ENCODE data around the gene PTRH1.

PTRH1 gene

DNA sequence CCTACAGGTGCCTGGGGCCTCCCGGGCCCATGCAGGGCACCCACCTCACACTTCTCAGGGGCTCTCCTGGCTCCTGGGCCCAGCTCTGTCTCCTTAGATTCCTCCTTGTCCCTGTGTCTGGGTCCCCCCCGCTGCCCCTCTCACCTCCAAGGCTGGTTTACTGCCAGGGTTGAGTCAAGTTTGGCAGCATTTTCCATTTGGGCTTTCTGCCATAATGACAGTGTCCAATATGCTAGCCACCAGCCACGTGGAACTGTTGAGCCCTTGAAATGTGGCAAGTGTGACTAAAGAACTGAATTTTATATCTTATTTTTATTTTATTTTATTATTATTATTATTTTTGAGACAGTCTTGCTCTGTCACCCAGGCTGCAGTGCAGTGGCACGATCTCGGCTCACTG is 2.3 kb upstream of the PTRH1 start:
- Histone ChIP-seq H2AFZ (ENCODE audit: low read depth, low read length) (no peak overlapping the region), H3K27ac (ENCODE audit: low read length) (no peak overlapping the region), H3K79me2 (ENCODE audit: insufficient read depth, low read length) (no peaks in the 10 kb centered on the region), H3K9me3 (ENCODE audit: insufficient read depth, low read length, severe bottlenecking) (no peaks in the 10 kb centered on the region), H3K4me2 (ENCODE audit: insufficient read depth, low read length) (no peak overlapping the region), H3K4me3 (ENCODE audit: low read depth in 1 of 2, low read length in 2 of 2) (no peak overlapping the region), H3K36me3 (ENCODE audit: insufficient read depth, low read length) (no peaks in the 10 kb centered on the region), H4K20me1 (ENCODE audit: insufficient read depth, low read length) (no peaks in the 10 kb centered on the region; the same call in 1 of the 2 replicates), H3K9ac (ENCODE audit: low read depth, low read length) (no peak overlapping the region), H3K4me1 (ENCODE audit: insufficient read depth, low read length) (peaks cover 42% of the 10 kb centered on the region), H3K27me3 (ENCODE audit: insufficient read depth, low read length, poor library complexity) (no peaks in the 10 kb centered on the region)
- TF ChIP-seq CTCF (IDR thresholded peaks at IDR 0.05; ENCODE audit: borderline replicate concordance, extremely low read depth, low read length, poor library complexity, severe bottlenecking) (no peak), EZH2 (IDR thresholded peaks at IDR 0.05; ENCODE audit: borderline replicate concordance, low read depth, low read length, severe bottlenecking) (no peak)
- ATAC-seq (ENCODE audit: insufficient read depth, low read depth) (no peak), DNase-seq (no peak)

GRCh38 chr9:127716412-127716811 is 949 bp upstream of the PTRH1 start:
- H2AFZ ChIP-seq (ENCODE audit: low read depth, low read length): no peak overlapping the region
- peak overlapping the region; percentile 44 to 77; a peak in 3 of 4 replicates for H3K4me3 ChIP-seq (ENCODE audit: low read depth in 1 of 2, low read length in 2 of 2)
- no peaks in the 10 kb centered on the region for H3K9me3 ChIP-seq (ENCODE audit: insufficient read depth, low read length, severe bottlenecking)
- no peak for TF ChIP-seq EZH2 (IDR thresholded peaks at IDR 0.05; ENCODE audit: borderline replicate concordance, low read depth, low read length, severe bottlenecking)
- no peak for TF ChIP-seq CTCF (IDR thresholded peaks at IDR 0.05; ENCODE audit: borderline replicate concordance, extremely low read depth, low read length, poor library complexity, severe bottlenecking)
- H3K27me3 ChIP-seq (ENCODE audit: insufficient read depth, low read length, poor library complexity): no peaks in the 10 kb centered on the region
- H3K4me1 ChIP-seq (ENCODE audit: insufficient read depth, low read length): peaks cover 50% of the 10 kb centered on the region
- no peaks in the 10 kb centered on the region for H3K79me2 ChIP-seq (ENCODE audit: insufficient read depth, low read length)
- H3K4me2 ChIP-seq (ENCODE audit: insufficient read depth, low read length): peak overlapping the region; percentile 77
- ATAC-seq (ENCODE audit: insufficient read depth, low read depth): no peak
- H4K20me1 ChIP-seq (ENCODE audit: insufficient read depth, low read length): peaks cover 12% of the 10 kb centered on the region
- H3K27ac ChIP-seq (ENCODE audit: low read length): no peak overlapping the region
- peak overlapping the region; percentile 60; the same call in 1 of the 2 replicates for H3K9ac ChIP-seq (ENCODE audit: low read depth, low read length)
- no peaks in the 10 kb centered on the region for H3K36me3 ChIP-seq (ENCODE audit: insufficient read depth, low read length)
- no peak for DNase-seq

GRCh38 chr9:127714951-127715469 is 453 bp downstream of the PTRH1 start:
- H3K27ac ChIP-seq (ENCODE audit: low read length): peak overlapping the region; percentile 51
- no peaks in the 10 kb centered on the region for H3K36me3 ChIP-seq (ENCODE audit: insufficient read depth, low read length)
- peaks cover 13% of the 10 kb centered on the region for H4K20me1 ChIP-seq (ENCODE audit: insufficient read depth, low read length)
- TF ChIP-seq CTCF (IDR thresholded peaks at IDR 0.05; ENCODE audit: borderline replicate concordance, extremely low read depth, low read length, poor library complexity, severe bottlenecking) (no peak), EZH2 (IDR thresholded peaks at IDR 0.05; ENCODE audit: borderline replicate concordance, low read depth, low read length, severe bottlenecking) (no peak)
- DNase-seq (no peak), ATAC-seq (ENCODE audit: insufficient read depth, low read depth) (peak; percentile 1; the same call in 2 of the 3 replicates)
- H3K4me1 ChIP-seq (ENCODE audit: insufficient read depth, low read length): peaks cover 50% of the 10 kb centered on the region
- peak overlapping the region; percentile 74 for H2AFZ ChIP-seq (ENCODE audit: low read depth, low read length)
- H3K9me3 ChIP-seq (ENCODE audit: insufficient read depth, low read length, severe bottlenecking): no peaks in the 10 kb centered on the region
- H3K4me3 ChIP-seq (ENCODE audit: low read depth in 1 of 2, low read length in 2 of 2): peak overlapping the region; percentile 44 to 77
- H3K9ac ChIP-seq (ENCODE audit: low read depth, low read length): peak overlapping the region; percentile 60
- peak overlapping the region; percentile 77 for H3K4me2 ChIP-seq (ENCODE audit: insufficient read depth, low read length)
- H3K27me3 ChIP-seq (ENCODE audit: insufficient read depth, low read length, poor library complexity): no peaks in the 10 kb centered on the region
- no peaks in the 10 kb centered on the region for H3K79me2 ChIP-seq (ENCODE audit: insufficient read depth, low read length)
